Measurements from ENCODE around the gene CIZ1.
A peak's percentile ranks its signal among the peaks of the same experiment; 100 is the strongest.

Gene CIZ1

GRCh38 chr9:128123451-128124080 lies 67.8 kb downstream of the CIZ1 start:
- DNase-seq = no peak

- no peak for DNase-seq
Measured at GRCh38 chr9:128122809-128123175, 68.6 kb downstream of the CIZ1 start.

- no peak for DNase-seq
Measured at GRCh38 chr9:128121924-128122808, 69.2 kb downstream of the CIZ1 start.

GRCh38 chr9:128121466-128121810 lies 69.9 kb downstream of the CIZ1 start:
- DNase-seq = no peak

- DNase-seq = no peak
Measured at GRCh38 chr9:128120741-128121465, 70.5 kb downstream of the CIZ1 start.

DNA sequence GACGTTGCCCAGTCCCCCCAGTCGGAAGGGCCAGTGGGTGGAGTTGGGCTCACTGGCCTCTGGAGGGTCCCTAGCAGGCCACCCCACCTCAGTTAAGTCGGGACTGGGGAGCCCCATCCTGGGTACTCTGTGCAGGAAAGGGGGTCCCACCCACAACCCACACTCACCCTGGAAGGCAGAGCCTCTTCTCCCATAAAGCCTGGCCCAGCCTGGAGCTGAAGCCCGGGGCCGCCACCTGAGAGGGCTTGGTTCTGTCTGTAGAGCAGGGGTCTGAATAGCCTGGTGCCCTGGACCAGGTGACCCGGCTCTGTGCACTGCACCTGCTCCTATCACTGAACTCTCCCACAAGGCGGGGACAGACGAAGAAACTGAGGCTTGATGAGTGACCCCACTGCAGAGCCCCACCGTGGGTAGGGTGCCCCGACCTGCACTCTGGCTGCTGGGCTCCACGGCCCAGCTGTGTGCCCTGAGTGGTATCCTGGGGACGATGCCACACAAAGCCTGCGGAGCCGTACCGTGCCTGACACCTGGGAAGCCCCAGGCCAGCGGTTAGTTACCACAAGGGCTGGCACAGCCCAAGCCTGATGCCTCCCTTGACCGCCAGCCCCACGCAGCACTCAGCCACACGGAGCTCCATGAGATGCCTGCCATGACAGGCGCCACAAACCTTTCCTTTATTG lies 71.2 kb downstream of the CIZ1 start:
- DNase-seq = no peak

- DNase-seq = no peak
Measured at GRCh38 chr9:128118971-128119665, 72.3 kb downstream of the CIZ1 start.

DNA sequence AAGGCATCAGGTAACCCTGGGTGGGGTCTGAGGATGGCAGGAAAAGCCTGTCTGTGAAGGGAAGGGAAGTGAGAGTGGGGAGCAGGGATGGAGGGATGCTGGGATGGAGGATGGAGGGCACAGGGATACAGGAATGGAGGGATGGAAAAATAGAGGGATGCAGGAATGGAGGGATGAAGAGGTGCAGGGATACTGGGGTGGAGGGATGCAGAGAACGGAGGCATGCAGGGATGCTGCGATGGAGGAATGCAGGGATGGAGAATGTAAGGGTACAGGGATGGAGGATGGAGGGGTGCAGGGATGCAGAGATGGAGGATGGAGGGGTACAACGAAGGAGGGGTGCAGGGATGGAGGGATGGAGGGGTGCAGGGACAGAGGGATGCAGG lies 72.9 kb downstream of the CIZ1 start:
- DNase-seq = no peak

- DNase-seq = peak; percentile 99
Measured at GRCh38 chr9:128117613-128118471, 73.5 kb downstream of the CIZ1 start.

- DNase-seq = no peak
Measured at GRCh38 chr9:128116104-128117083, 75.0 kb downstream of the CIZ1 start.

All from stimulated activated CD4-positive, alpha-beta T cell treated with anti-CD3 and anti-CD28 coated beads, Interleukin-12 subunit alpha, Interleukin-12 subunit beta, amount 100 ng/mL, for 4 hours (primary cell).